ENCODE data around the gene SPG11.
"Not testable (repeated sequence)": the region's sequence is repeated elsewhere in the genome, so short reads cannot be mapped to it uniquely, and the experiment has no call there.

The SPG11 gene

DNA sequence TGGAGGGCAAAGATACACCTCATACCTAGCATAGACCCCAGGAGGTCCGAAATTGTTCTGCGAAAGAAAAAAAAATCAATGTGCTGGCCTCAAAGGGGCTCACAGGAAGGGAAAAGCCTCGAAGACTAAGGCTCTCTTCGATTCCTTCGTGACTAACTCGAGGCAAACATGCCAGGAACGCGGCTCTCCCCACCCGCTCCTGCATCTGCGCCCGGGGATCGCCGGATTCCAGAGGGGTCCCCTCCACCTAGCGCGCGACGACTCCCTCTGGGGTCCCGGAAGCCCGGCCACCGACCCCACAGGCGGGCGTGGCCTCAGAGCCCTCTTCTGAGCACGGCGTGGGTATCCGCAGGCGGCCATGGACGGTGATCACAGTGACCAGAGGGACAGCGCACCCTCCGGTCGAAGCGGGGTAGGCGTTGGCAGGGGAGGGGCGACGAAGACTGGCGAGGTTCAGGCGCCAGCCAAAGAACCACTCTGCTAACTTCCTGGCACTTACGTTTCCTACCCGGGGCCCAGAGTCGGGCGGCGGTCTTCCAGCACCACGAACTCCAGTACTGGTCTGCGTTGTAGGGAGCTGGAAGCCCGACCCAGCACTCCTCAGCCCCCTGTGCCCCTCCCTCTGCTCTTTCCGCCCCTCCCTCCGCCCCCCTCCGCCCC lies 127.0 kb downstream of the SPG11 start:
- peaks cover 3% of the 10 kb centered on the region; the same call in 1 of the 2 replicates for H3K4me1 ChIP-seq
- H3K4me3 ChIP-seq (ENCODE audit: low read depth, low read length), result peak overlapping the region; percentile 95
- DNase-seq, result peak; percentile 91
- TF ChIP-seq, protein P1, sequence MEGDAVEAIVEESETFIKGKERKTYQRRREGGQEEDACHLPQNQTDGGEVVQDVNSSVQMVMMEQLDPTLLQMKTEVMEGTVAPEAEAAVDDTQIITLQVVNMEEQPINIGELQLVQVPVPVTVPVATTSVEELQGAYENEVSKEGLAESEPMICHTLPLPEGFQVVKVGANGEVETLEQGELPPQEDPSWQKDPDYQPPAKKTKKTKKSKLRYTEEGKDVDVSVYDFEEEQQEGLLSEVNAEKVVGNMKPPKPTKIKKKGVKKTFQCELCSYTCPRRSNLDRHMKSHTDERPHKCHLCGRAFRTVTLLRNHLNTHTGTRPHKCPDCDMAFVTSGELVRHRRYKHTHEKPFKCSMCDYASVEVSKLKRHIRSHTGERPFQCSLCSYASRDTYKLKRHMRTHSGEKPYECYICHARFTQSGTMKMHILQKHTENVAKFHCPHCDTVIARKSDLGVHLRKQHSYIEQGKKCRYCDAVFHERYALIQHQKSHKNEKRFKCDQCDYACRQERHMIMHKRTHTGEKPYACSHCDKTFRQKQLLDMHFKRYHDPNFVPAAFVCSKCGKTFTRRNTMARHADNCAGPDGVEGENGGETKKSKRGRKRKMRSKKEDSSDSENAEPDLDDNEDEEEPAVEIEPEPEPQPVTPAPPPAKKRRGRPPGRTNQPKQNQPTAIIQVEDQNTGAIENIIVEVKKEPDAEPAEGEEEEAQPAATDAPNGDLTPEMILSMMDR (IDR thresholded peaks at IDR 0.05; ENCODE audit: low read depth, low read length), result peak; percentile 45
- no peaks in the 10 kb centered on the region for H3K27me3 ChIP-seq
- no peaks in the 10 kb centered on the region for H3K9me3 ChIP-seq
- peaks cover 19% of the 10 kb centered on the region for H3K36me3 ChIP-seq

DNA sequence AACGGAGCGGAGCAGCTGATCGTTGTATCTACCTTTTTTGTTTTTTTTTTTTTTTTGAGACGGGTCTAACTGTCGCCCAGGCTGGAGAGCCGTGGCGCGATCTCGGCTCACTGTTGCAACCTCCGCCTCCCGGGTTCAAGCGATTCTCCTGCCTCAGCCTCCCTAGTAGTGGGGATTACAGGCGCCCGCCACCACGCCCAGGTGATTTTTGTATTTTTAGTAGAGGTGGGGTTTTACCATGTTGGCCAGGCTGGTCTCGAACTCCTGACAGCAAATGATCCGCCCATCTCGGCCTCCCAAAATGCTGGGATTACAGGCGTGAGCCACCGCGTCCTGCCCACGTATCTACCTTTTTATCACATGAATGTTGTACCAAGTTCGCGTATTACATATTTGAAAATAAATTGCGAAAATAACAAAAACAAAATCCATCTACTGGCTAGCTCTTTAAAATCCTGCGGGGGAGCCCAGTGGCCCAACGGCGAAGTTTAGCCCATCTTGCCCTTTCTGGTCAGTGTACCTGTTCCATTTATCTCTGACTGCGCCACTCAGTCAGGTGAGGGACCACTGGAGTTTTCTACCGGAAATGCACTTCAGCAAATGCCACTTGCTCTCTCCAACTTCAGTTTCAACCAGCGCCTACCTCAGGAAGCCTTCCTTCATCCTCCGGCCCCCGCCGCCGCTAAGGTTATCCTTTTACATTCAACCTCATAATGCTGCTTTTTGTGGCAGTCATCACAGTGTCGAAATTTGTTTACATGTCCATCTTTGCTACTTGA lies 127.8 kb downstream of the SPG11 start:
- Histone ChIP-seq H3K4me1 (peaks cover 3% of the 10 kb centered on the region; the same call in 1 of the 2 replicates), H3K36me3 (peaks cover 12% of the 10 kb centered on the region), H3K4me3 (ENCODE audit: low read depth, low read length) (peak overlapping the region; percentile 95), H3K9me3 (no peaks in the 10 kb centered on the region), H3K27me3 (no peaks in the 10 kb centered on the region)
- TF ChIP-seq, protein P1 (IDR thresholded peaks at IDR 0.05; ENCODE audit: low read depth, low read length), result no peak
- DNase-seq, result peak; percentile 27

DNA sequence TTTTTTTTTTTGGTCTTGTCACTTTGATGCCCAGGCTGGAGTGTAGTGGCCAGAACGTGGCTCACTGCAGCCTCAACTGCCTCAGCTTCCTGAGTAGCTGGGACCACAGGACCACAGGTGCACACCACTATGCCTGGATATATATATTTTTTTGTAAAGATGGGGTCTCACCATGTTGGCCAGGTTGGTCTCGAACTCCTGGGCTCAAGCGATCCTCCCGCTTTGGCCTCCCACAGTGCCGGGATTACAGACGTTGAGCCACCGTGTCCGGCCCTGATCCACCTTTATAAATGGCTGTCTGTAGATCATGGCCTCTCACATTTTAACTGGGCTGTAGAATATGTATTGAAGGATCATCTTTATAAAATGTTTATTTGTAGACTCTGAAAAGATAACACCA lies 128.4 kb downstream of the SPG11 start:
- Histone ChIP-seq H3K27me3 (no peaks in the 10 kb centered on the region), H3K4me3 (ENCODE audit: low read depth, low read length) (no peak overlapping the region; the same call in 1 of the 2 replicates), H3K36me3 (peaks cover 9% of the 10 kb centered on the region), H3K9me3 (no peaks in the 10 kb centered on the region), H3K4me1 (peaks cover 3% of the 10 kb centered on the region; the same call in 1 of the 2 replicates)
- no peak for DNase-seq
- TF ChIP-seq, protein P1 (IDR thresholded peaks at IDR 0.05; ENCODE audit: low read depth, low read length), result no peak

DNA sequence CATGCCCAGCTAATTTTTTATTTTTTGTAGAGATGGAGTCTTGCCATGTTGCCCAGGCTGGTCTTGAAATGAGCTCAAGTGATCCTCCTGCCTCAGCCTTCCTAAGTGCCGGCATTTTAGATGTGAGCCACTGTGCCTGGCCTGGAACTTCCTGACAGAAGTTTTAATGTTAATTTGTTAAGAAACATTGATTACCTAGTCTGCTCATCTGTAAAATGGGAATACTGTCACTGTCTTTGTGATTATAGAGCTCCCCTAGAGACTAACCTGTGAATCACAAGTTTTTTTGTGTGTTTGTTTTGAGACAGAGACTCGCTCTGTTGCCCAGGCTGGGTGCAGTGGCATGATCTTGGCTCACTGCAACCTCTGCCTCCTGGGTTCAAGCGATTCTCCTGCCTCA lies 130.8 kb downstream of the SPG11 start:
- no peak for DNase-seq

DNA sequence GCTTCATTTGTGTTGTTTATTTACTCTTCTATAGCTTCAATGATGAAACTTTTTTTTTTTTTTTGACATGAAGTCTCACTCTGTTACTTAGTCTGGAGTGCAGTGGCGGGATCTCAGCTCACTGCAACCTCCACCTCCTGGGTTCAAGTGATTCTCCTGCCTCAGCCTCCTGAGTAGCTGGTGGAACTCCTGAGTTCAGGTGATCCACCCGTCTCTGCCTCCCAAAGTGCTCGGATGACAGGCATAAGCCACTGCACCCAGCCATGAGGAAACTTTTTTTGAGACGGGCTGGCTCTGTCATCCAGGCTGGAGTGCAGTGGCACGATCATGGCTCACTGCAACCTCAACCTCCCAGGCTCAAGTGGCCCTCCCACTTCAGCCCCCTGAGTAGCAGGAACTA lies 131.2 kb downstream of the SPG11 start:
- not testable (repeated sequence) for H3K9me3 ChIP-seq; DNase-seq; H3K4me1 ChIP-seq; H3K4me3 ChIP-seq (ENCODE audit: low read depth, low read length); H3K36me3 ChIP-seq; H3K27me3 ChIP-seq

More for the DNA sequence above, 130.8 kb downstream of the SPG11 start:
- Histone ChIP-seq H3K27me3 (no peaks in the 10 kb centered on the region), H3K4me1 (peaks cover 3% of the 10 kb centered on the region; the same call in 1 of the 2 replicates), H3K9me3 (no peaks in the 10 kb centered on the region), H3K4me3 (ENCODE audit: low read depth, low read length) (no peak overlapping the region), H3K36me3 (peaks cover 4% of the 10 kb centered on the region; the same call in 1 of the 2 replicates)
- TF ChIP-seq, protein P1 (IDR thresholded peaks at IDR 0.05; ENCODE audit: low read depth, low read length), result peak; percentile 19; the same call in 1 of the 2 replicates

DNA sequence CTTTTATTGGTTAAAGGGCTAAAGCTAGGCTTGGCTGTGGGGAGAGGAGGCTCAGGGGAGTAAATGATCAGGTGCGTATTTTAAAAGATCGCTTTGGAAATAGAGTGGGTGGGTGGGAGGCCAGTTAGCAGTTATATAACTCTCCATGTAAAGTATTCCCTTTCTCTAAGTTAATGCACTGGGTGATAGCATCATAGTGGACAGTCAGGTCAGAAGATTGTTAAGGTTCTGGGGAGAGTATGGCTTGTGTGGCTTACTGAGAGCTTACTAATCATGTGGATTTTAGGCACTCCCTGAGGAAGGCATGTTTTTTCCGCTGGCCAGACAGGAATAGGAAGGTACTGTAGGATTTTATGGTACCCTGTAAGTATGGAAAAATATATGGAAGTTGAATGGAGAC lies 132.8 kb downstream of the SPG11 start:
- DNase-seq, result no peak
- Histone ChIP-seq H3K36me3 (peaks cover 4% of the 10 kb centered on the region), H3K9me3 (no peaks in the 10 kb centered on the region), H3K27me3 (no peaks in the 10 kb centered on the region), H3K4me1 (peaks cover under 1% of the 10 kb centered on the region; the same call in 1 of the 2 replicates), H3K4me3 (ENCODE audit: low read depth, low read length) (no peak overlapping the region)
- TF ChIP-seq, protein P1 (IDR thresholded peaks at IDR 0.05; ENCODE audit: low read depth, low read length), result no peak
